Epithelial cell of proximal tubule (primary cell): ENCODE results near the gene TMTC4. TPM values are rescaled to one million over a fixed set of nuclear protein-coding genes. Genes with fewer than 3 reads are reported as not detected.

Experiments
- DNase-seq: peaks from one replicate; pipeline ENCODE4 v3.0.0-alpha.2; 2011; ENCODE audit warnings: low read depth
- H3K4me3 ChIP-seq: 2 replicates; pipeline ENCODE4 v1.5.1; 2011; ENCODE audit warnings: low read depth, mild to moderate bottlenecking, low read length
- total RNA-seq: library from RNA; depleted of rRNA; stranded (reverse); fragments of >200 nt; gene quantifications from 2 replicates; pipeline ENCODE4 v1.2.3, GENCODE V29; 2015
- TF ChIP-seq, protein P1 (sequence below): conservative IDR thresholded peaks from 2 replicates; pipeline ENCODE4 v1.5.1; 2012; ENCODE audit warnings: low read depth, mild to moderate bottlenecking, low read length

TMTC4 gene
- total RNA-seq, 1 donor from 2014 or later: 31.2 TPM

DNA sequence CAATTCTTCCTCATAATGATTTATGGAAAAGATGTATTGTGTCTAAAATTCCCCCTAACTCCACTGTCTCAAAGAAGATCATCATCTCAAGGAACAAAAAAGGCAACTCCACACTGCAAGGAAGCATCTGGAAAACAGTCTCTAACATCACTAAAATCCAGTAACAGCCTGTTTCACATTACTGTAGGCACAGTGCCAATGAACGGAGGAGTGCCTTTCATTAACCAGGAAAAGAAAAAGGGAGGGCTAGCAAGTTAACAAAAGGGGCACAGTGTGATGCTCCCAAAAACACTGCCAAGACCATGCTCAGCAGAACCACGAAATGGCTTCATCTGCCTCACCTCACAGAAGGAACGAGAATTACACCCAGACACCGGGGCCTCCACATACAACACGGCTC is 8.5 kb downstream of the TMTC4 start:
- H3K4me3 ChIP-seq: no peak overlapping the region
- TF ChIP-seq, protein P1, sequence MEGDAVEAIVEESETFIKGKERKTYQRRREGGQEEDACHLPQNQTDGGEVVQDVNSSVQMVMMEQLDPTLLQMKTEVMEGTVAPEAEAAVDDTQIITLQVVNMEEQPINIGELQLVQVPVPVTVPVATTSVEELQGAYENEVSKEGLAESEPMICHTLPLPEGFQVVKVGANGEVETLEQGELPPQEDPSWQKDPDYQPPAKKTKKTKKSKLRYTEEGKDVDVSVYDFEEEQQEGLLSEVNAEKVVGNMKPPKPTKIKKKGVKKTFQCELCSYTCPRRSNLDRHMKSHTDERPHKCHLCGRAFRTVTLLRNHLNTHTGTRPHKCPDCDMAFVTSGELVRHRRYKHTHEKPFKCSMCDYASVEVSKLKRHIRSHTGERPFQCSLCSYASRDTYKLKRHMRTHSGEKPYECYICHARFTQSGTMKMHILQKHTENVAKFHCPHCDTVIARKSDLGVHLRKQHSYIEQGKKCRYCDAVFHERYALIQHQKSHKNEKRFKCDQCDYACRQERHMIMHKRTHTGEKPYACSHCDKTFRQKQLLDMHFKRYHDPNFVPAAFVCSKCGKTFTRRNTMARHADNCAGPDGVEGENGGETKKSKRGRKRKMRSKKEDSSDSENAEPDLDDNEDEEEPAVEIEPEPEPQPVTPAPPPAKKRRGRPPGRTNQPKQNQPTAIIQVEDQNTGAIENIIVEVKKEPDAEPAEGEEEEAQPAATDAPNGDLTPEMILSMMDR: no peak
- no peak for DNase-seq

DNA sequence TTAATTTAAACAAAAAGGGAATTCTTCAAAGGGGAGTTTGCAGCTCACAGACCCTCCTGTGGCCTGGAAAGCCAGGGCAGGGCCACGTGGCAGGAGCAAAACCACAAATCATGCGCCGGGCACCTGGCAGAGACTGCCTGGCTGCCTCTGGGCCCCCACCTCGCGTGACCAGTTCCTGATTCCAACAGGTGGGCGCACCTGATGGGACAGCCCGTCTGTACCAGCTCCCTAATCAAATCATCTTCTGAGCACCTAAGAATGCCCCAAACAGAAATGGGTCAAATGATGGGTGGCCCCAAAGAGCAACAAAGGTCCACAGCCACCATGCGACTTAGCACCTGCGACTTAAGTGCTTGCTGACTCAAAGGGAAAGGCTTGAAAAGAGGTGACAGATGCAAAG is 9.2 kb downstream of the TMTC4 start:
- TF ChIP-seq, protein P1: no peak
- no peak overlapping the region for H3K4me3 ChIP-seq
- no peak for DNase-seq

DNA sequence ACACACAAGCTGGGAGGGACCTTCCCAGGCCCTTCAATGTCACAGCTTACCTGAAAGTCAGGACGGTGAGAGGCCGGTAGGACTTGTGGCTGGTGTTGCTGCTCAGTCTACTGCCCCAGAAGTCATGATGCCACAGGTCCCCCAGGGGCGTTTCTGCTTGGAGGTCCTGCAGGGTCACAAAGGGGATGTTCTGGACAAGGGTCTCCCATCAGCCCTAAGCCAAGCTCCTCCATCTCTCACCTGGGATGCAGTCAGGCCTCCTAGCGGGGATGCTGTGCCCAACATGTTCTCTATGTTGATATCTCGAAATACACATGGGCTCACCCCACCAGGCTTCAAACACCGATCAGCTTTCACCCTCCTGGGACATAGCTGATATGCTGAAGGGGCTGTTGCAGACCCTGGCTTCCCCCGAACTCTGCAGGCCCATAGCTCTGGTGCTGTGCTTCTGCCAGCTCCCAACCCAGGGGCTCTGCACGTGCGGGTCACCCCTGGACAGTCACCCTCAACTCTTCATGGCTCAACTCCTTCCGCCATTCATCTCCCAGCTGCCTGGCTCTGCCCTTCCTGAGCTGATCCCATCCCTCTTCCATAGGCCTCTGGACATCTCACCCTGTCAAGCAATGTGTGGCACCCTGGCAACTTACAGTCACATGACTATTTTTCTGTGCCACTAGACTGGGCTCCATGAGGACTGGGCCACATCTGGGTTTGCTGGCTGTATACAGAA is 10.3 kb downstream of the TMTC4 start:
- no peak overlapping the region for H3K4me3 ChIP-seq
- TF ChIP-seq, protein P1: no peak
- DNase-seq: no peak

DNA sequence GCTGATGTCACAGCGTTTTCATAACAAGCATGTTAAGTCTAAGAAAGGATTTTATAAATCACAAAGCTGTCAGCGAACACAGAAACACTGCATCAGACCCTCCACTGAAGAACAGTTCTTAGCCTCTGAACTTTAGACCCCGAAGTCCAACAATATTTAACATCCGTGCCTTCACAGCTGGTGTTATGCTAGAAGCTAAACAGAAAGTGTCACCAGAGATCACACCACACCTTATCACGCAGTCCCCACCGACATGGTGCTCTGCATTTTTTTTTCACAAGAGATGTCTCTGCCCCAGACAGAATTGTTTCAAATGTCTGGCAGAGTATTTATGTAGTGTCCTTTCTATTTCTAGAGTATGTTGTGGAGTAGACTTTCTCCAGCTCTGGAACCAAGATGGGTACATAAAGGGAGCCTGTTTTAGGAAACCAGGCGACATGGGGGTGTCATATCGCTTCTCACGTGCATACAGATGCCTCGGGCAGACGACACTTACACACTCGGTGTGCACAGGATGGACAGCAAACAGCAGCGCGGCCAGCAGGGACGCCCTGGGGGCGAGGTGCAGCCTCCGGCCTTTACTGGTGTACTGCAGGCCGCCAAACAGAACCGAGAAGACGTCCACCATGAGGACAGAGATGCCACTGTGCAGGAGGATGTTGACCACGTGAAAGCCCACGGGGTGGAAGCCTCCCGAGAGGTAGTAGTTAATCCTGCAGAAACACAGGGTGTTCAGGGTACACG is 12.0 kb downstream of the TMTC4 start:
- no peak for DNase-seq
- no peak overlapping the region for H3K4me3 ChIP-seq
- TF ChIP-seq, protein P1: no peak

DNA sequence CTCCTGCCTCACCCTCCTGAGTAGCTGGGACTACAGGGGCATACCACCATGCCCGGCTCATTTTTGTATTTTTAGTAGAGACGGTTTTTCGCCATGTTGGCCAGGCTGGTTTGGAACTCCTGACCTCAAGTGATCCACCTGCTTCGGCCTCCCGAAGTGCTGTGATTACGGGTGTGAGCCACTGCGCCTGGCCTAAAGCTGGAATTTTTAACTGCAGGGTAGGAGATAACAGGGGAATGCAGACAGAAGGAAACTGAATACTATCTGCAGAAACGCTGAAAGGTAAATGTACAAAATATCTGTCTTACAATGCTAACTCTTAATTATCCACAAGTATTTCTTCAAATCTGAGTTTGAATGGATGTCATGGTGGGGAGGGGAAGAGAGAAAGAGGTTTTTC is 13.8 kb downstream of the TMTC4 start:
- TF ChIP-seq, protein P1: no peak
- no peak overlapping the region for H3K4me3 ChIP-seq
- no peak for DNase-seq

DNA sequence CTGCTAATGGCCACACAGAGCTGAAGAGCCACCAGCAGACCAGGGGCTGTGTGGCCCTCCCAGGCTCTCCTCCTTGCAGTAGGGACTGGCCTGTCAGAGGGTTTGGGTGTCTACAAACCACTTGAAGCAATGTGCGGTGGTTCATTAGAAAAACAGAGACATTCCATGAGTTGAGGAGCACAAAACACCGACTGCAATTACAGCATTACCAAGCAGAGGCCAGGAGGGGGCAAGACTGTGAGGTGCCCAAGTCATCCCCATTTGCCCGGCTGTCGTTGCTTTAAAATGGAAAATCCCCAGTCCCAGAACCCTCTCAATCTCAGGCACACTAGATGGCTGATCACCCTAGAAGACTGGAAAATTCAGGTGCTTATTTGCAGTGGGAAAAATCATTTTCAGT is 15.0 kb downstream of the TMTC4 start:
- DNase-seq: no peak
- TF ChIP-seq, protein P1: peak; percentile 12
- H3K4me3 ChIP-seq: no peak overlapping the region

DNA sequence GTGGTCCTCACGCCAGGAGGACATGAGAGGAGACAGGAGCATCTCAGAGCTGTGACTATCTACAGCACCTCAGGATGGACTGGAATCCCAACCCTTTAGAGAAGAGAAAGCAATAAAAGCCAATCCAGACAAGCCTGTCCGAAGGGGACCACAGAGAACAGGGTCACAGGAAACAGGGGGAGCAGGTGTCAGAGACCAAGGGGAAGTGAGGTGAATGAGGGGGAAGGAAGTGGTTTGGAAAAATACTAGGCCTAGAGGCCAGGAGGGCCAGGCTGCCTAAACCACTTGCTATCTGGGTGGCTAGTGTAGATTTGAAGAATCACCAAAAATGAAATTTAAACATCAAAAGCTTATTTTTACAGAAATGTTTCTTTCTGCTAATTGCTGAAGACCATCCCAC is 16.2 kb downstream of the TMTC4 start:
- no peak for DNase-seq
- TF ChIP-seq, protein P1: no peak
- no peak overlapping the region for H3K4me3 ChIP-seq
